ENCODE results near the gene RAD51C.
"Not testable (repeated sequence)": the region's sequence is repeated elsewhere in the genome, so short reads cannot be mapped to it uniquely, and the experiment has no call there.

RAD51C gene

DNA sequence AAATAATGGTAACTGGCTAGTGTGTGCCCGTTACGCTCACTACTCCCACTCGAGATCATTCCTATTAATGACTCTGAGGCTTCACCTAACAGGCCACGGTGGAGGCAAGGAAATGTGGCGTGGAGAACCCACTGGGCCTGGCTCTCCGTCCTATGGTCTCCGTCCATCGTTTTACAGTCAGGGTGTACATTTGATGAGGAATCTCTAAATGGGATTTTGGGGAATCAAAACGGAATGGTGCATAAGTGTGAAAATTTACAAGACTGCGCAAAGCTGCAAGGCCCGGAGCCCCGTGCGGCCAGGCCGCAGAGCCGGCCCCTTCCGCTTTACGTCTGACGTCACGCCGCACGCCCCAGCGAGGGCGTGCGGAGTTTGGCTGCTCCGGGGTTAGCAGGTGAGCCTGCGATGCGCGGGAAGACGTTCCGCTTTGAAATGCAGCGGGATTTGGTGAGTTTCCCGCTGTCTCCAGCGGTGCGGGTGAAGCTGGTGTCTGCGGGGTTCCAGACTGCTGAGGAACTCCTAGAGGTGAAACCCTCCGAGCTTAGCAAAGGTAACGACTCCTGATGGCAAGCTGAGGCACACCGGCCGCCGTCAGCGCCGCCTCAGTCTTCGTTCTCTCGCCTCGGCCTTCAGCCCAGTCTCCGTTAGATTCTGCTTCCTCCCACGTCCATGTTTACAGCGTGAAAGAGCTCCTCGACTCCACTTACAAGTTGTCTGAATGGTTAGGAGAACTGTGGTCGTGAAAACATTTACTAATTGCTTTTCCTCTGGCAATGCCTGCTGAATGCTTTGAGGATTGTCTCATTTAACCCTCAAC, at the start of gene RAD51C:
Gene RAD51C (plus strand): TSS at position 364 of the 817 bp plus-strand sequence. CDS start 42 bp downstream, at position 406.
- peak; percentile 97 for DNase-seq (ENCODE audit: low spot score)

DNA sequence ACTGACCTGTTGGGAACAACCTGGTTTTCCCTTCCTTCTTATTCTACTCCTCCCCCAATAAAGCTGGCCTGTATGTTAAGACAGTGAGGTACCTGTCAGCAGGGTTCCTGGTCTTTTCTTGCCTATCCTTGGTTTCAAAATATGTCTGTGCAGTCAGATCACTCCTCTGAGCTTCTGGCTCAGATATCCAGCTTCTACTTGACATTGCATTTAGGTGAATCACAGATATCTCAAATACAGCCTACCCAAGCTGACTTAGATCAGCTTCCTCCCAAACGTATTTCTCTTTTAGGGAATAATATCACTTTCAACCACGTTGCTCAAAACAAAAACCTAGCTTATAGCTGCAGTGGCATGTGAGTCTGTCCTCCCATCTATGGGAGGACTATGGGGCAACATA, 49.3 kb upstream of the RAD51C start:
- peak; percentile 49 for DNase-seq (ENCODE audit: low spot score)

DNA sequence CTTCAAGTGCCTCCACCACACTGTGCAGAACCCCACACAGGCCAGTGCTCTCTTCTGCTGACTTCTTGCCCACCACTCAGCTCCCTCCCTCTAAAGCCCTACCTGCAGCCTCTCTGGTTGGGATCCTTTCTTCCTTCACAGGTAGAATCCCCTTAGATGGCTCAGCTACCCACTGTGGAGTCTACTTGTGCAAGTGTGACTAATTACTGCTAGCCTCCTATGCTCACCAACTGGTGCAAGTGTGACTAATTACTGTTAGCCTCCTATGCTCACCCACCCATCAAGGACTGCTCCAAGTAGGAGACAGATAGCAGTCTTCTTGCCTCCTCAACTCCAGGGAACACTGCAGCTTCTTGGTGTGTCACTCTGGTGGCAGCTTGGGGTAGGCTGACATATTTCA, 44.2 kb upstream of the RAD51C start:
- no peak for DNase-seq (ENCODE audit: low spot score)

DNA sequence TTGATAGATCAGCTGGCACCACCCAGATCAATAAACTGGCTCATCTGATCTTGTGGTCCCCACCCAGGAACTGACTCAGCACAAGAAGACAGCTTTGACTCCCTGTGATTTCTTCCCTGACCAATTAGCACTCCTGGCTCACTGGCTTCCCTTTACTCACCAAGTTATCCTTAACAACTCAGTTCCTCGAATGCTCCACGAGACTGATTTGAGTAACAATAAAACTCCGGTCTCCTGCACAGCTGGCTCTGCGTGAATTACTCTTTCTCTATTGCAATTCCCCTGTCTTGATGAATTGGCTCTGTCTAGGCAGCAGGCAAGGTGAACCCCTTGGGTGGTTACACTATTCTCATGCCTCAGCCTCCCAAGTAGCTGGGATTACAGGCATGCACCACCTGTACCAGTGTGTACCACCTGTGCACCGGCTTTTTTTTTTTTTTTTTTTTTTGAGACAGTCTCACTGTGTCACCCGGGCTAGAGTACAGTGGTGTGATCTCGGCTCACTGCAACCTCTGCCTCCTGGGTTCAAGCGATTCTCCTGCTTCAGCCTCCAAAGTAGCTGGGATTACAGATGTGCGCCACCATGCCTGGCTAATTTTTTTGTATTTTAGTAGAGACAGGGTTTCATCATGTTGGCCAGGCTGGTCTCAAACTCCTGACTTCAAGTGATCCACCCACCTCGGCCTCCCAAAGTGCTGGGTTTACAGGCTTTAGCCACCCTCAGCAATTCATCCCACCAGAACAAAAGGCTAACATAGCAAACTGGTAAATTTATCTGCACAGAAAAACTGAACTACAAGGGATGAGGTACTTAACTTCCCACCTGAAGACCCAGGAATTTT, 34.2 kb upstream of the RAD51C start:
- not testable (repeated sequence) for DNase-seq (ENCODE audit: low spot score)

DNA sequence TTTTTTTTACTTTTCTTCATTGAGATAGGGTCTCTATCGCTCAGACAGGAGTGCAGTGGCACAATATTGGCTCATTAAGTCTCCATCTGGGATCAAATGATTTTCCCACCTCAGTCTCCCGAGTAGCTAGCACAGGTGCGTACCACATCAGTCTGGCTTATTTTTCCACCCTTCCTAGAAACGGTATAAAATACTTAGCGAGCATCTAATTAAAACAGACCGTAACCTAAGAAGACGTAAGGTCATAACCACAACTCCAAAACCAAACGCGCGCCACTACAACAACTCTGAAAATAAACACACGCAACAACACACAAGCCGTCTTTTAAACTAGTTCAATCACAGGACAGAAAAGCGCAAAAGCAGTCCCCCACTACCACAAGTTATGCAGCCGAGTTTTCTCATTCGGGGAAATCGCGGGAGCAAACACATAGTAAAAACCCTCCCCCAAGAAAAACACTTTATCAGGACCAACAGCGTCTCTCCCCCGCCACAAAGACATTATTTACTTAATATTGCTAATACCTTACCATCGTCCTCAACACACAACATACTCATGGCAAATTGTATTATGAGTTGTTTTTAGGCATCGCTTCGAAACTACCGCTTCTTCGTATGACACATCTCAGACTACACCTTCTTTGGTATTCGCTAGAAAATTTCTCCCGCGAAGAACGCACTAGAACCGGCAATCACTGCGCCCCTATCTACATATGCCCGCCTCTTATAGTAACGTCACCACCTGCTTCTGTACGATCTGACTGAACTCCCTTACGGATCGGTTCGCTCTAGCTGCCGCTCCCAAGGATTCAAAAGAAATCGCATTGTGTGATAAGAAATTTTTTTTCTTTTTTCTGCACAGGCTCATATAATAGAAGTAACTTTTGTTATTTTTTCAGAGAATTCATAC, 33.3 kb upstream of the RAD51C start:
- DNase-seq (ENCODE audit: low spot score): peak; percentile 86

DNA sequence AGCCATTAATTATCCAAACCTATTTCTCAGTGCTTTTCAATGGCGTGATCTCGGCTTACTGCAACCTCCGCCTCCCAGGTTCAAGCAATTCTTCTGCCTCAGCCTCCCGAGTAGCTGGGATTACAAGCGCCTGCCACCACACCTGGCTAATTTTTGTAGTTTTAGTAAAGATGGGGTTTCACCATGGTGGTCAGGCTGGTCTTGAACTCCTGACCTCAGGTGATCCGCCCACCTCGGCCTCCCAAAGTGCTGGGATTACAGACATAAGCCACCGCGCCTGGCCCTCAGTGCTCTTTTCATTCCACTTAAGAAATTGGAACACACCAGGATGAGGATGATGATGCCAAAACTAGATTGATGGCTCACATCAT, 32.7 kb upstream of the RAD51C start:
- not testable (repeated sequence) for DNase-seq (ENCODE audit: low spot score)

DNA sequence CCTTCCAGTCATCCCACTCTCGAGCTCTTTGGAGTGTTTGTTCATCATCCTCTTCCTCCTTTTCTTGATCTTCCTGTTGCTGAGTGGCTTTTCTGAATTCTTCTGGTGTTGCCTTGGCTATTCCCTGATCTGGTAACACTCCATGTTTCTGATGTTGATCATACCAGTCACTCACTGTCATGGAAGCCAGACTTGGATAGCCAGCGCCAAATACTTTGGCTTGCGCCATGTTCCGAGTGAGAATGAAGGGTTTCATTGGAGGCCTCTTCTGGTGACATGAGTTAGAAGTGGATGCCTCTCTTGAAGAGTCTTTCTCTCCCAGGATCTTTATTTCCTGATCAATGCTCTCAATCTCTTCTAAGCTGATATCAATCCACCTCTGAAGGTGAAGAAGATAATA, 31.8 kb upstream of the RAD51C start:
- no peak for DNase-seq (ENCODE audit: low spot score)

DNA sequence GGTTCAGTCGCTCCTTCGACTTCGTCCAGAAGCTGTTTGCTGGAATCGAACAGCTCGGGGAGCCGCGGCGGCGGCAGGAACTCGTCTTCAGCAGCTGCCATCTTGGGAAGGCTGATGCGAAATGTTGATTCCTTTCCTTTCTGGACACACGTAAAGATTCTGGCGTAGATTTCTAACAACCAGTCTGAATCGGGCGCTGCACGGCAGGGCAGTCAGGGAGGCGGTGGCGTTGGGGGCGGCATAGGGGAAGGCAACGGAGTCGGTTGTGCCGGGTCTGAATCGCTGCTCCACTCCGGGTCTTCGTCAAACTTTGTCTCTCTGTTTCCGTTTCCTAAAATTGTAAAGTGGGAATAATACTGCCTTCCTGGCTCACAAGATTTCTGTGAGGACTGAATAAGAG, 30.9 kb upstream of the RAD51C start:
- DNase-seq (ENCODE audit: low spot score): no peak

DNA sequence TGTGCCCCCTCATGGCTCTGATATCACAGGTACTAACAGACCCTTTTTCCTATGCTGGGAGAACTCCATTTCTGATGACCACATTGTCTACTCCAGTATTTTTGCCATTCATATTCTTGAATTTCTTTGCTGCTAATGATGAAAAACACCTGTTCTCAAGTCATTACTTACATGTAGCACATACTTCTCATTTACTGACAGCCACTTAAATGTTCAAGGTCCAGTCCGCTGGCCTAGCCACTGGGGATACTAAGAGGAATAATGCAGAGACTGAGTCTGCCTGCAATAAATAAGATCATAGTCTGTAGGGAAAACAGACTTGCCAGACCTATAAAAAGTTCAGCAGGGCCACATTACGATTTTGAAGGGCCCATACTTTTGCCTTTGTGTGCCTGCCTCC, 28.1 kb upstream of the RAD51C start:
- no peak for DNase-seq (ENCODE audit: low spot score)

DNA sequence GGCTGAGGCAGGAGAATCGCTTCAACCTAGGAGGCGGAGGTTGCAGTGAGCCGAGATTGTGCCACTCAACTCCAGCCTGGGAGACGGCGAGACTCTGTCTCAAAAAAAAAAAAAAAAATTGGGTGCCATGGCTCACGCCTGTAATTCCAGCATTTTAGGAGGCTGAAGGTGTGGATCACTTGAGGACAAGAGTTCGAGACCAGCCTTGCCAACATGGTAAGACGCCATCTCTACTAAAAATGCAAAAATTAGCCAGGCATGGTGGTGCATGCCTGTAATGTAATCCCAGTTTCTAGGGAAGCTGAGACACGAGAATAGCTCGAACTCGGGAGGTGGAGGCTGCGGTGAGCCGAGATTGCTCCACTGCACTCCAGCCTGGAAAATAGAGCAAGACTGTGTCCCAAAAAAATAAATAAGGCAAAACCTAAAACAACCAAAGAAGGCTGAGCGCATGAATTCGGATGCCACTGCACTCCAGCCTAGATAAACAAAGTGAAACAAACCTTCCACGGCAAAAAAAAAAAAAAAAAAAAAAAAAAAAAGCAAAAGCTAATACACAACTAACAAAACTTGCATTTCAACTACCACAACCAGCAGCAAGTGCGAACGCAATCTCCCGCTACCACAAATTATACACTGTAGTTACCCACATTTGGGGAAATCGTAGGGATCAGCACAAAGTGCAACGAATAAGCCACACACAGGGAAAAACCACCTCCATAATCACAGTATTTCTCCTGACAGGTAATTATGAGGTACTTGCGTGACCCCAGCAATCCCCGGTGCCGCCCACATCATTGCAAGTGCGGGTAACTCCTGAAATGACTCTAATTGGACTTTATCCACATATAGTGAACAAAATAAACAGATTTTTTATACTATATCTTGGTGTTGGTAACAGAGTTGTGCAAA, 26.2 kb upstream of the RAD51C start:
- no peak for DNase-seq (ENCODE audit: low spot score)

DNA sequence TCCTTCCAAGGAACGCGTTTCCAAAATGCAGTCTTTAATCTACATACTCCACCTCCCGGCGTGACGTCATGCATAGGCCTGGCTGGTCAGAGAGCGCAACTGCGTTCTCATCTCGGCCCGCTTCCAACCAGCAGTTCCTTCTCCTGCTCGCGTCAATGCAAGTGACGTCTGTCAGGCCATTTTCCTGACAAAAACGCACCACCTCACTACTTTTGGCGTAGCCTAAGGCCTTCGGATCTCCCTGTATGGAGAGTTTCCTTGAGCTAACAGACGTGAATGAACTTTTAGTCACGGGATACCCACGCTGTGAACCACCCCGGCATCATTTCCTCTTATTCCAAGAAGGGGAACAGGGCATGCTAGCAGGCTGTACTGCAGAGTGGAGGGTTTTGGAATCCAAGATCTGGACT, 25.5 kb upstream of the RAD51C start:
- DNase-seq (ENCODE audit: low spot score): no peak

DNA sequence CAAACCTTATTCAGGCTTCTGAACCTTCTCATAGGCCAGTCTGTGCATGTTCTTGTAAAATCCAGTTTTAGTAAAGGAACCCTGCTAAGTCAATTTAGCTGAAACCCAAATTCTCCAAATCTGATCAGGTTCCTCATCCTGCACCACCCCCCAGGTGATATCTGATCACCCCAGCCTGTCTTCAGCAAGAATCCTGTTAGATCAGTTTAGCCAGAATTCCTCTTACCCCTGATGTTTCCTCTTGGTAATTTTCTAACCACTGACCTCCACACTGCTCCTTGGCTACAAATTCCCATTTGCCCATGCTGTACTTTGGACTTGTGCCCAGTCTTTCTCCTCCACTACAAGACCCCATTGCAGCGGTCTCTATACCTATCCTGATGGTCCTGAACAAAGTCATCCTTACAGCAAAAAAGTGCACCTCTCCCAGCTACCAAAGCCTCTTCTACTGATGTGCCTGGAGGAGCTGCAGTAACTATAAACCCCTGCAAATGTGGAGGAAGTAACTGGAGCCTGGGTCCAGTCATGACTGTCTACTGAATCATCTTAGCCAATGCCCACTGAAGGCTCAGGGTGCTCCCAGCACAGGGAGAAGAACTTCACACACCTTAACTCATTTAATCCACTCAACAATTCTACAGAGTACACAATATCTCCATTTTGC, 24.3 kb upstream of the RAD51C start:
- no peak for DNase-seq (ENCODE audit: low spot score)

DNA sequence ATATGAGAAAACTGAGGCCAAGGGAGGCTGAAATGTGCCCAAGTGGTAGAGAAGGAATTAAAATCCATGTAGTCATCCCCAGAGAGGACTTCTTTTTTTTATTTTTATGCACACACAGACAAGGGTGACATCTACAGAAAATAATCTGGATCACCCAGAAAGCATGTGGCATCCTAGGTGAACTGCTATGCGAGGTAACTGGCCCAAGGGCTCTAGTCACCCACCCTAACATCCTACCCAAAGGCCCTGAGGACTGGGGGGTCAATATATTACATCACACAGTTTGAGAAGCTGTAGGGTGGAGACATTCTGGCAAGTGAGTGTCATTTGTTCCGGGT, 23.8 kb upstream of the RAD51C start:
- DNase-seq (ENCODE audit: low spot score): no peak

DNA sequence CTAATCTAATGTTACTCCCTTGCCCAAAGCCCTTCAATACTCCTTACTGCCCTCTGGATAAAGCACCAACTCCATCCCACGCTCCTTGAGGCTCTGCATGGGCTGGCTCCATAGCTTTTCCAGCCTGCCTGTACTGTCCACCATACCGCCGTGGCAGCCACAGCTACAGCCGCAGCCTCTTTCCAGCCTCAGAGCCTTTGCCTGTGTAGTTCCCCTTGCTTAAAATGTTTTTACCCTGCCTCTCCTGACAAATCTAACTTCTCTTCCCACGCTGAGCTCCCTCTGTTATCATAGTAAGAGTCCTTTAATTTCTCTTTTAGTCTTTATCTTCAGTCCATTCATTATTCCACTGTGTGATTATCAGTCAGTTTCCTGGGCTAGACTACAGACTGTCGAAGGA, 22.5 kb upstream of the RAD51C start:
- no peak for DNase-seq (ENCODE audit: low spot score)

DNA sequence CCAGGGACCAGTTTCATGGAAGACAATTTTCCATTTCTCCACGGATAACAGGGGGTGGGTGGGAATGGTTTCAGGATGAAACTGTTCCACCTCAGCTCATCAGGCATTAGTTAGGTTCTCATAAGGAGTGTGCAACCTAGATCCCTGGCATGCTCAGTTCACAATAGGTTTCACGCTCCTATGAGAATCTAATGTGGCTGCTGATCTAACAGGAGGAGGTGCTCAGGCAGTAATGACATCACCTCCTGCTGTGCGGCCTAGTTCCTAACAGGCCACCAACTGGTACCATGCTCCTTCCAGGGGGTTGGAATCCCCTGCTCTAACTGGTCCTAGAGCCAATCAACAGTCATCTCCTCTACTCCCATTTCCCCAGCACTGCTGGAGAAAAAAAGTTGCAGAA, 20.4 kb upstream of the RAD51C start:
- no peak for DNase-seq (ENCODE audit: low spot score)

DNA sequence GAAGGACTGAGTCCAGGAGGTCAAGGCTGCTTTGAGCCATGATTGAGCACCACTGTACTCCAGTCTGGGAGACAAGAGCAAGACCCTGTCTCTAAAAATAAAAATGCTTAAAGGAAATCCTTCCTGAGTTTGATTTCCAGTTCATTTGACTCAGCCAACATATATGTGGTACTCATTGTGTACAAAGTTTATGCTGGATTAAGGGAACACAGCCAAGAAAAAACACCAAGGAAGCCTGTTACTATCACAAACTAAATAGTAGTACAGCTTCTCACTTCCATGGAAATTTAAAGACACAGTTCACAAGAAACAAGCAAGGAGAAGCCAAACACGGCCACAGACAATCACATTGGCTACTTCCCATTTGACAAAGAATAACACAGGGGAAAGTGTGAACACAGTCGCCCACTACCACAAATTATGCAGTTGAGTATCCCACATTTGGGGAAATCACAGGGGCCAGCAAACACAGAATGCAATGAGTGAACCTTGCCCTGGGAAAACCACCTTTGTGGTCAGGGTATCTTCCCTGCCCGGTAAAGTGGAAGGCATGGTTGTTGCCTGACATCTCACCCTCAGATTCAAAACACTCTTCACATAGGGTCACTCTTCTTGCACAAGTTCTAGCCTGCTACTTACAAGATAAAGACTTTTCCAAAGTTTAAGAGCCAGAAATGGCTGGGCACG, 15.1 kb upstream of the RAD51C start:
- DNase-seq (ENCODE audit: low spot score): no peak

DNA sequence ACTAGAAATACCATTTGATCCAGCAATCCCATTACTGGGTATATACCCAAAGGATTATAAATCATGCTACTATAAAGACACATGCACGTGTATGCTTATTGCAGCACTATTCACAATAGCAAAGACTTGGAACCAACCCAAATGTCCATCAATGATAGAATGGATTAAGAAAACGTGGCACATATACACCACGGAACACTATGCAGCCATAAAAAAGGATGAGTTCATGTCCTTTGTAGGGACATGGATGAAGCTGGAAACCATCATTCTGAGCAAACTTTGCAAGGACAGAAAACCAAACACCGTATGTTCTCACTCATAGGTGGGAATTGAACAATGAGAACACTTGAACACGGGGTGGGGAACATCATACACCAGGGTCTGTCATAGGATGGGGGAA, 14.1 kb upstream of the RAD51C start:
- DNase-seq (ENCODE audit: low spot score): not testable (repeated sequence)

DNA sequence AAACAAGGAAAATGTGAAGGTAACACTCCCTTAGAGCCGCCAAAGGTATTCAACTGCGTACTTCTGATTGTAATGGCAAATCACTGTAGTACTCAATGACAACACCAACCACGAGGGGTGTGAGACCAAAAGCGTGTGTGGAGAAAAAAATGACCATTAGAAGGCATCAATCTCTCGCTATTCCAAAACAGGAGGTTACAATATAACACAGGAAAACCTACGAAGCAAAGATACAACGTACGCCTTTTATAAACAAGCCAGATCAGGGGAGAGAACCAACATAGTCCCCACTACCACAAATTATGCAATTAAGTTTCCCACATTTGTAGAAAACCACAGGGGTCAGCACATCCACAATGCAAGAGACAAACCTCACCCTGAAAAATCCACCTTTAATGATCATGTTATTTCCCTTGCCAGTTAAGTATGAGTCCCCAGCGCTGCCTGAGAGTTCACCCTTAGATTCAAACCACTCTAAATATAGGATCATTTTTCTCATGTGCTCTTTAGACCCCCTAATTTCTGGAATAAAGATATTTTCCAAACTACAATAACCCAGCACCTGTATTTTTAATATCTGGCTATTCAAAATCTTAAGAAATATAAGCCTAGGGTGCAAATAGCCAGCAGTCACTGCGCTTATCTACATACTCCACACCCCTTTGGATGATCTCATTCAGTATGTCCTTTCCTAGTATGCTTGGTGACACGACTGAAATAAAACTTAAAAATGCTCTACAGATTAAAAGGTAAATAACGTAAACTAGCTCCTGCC, 13.0 kb upstream of the RAD51C start:
- no peak for DNase-seq (ENCODE audit: low spot score)

DNA sequence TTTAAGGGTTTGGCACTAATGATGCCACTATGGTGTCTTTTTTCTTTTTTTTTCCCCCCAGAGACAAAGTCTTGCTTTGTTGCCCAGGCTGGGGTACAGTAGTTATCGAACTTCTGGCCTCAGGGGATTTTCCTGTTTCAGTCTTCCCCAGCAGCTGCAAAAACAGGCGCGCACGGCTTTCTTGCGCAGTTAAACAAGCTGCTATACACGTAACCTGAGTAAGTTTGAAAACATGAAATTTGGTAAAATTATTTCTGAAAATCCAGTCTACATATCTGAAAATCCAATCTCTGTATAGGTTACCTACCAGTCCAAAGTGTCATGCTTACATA, 12.4 kb upstream of the RAD51C start:
- no peak for DNase-seq (ENCODE audit: low spot score)

DNA sequence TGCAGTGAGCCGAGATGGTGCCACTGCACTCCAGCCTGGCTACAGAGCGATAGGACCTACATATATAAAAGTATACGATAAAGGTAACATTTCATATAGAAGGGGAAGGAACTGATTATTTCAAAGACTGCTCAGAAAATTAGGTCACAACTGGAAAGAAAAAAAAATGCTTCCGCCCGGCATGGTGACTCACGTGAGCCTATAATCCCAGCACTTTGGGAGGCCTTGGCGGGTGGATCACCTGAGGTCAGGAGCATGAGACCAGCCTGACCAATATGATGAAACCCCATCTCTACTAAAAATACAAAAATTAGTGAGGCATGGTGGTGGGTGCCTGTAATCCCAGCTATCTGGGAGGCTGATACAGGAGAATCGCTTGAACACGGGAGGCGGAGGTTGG, 8.4 kb upstream of the RAD51C start:
- no peak for DNase-seq (ENCODE audit: low spot score)
